Neuronal stem cell (in vitro differentiated cells): ENCODE measurements around the gene C2orf81.

Source experiments
- DNase-seq: peaks from one replicate; pipeline ENCODE4 v3.0.0-alpha.2; 2013; ENCODE audit warnings: low spot score
- H2AFZ ChIP-seq: one replicate; pipeline ENCODE4 v1.6.1; 2013; ENCODE audit warnings: mild to moderate bottlenecking, low read length, inconsistent platforms
- H2AK5ac ChIP-seq: 2 replicates; pipeline ENCODE4 v1.6.1; 2013; ENCODE audit warnings: low read depth, mild to moderate bottlenecking, inconsistent platforms, low read length, moderate library complexity, mixed read lengths
- H2BK120ac ChIP-seq: 2 replicates; pipeline ENCODE4 v1.6.1; 2013; ENCODE audit warnings: low read depth, mild to moderate bottlenecking, inconsistent platforms, low read length, moderate library complexity, mixed read lengths
- H2BK12ac ChIP-seq: one replicate; pipeline ENCODE4 v1.6.1; 2013; ENCODE audit warnings: low read length, inconsistent platforms
- H2BK15ac ChIP-seq: 2 replicates; pipeline ENCODE4 v1.6.1; 2013; ENCODE audit warnings: mild to moderate bottlenecking, low read length, inconsistent platforms, mixed read lengths
- H2BK5ac ChIP-seq: one replicate; pipeline ENCODE4 v1.6.1; 2013; ENCODE audit warnings: inconsistent platforms, mild to moderate bottlenecking, low read length, moderate library complexity
- H3K14ac ChIP-seq: one replicate; pipeline ENCODE4 v1.6.1; 2013; ENCODE audit warnings: low read length, inconsistent platforms
- H3K18ac ChIP-seq: 2 replicates; pipeline ENCODE4 v1.6.1; 2013; ENCODE audit warnings: low read length, inconsistent platforms
- H3K23ac ChIP-seq: 2 replicates; pipeline ENCODE4 v1.6.1; 2013; ENCODE audit warnings: low read depth, mild to moderate bottlenecking, mixed read lengths, low read length, inconsistent platforms; ENCODE audit not compliant: poor library complexity
- H3K27ac ChIP-seq: replicated peaks from 3 replicates; pipeline ENCODE4 v1.5.1; 2013; ENCODE audit warnings: low read length, inconsistent platforms
- H3K27me3 ChIP-seq, 3 experiments: 2 replicates each; pipeline ENCODE4 v1.6.1; 2013; ENCODE audit warnings: low read length in 3 of 3, mild to moderate bottlenecking in 2 of 3, inconsistent platforms in 1 of 3, low read depth in 1 of 3, mixed read lengths in 1 of 3, moderate library complexity in 1 of 3; ENCODE audit not compliant: control insufficient read depth in 3 of 3, insufficient read depth in 3 of 3
- H3K36me3 ChIP-seq, 2 donors: replicated peaks in 1 of 2; 2 replicates each; pipeline ENCODE4 v1.6.1; 2013; ENCODE audit warnings: low read length in 2 of 2; ENCODE audit not compliant: control insufficient read depth in 2 of 2, insufficient read depth in 2 of 2
- H3K4ac ChIP-seq: 2 replicates; pipeline ENCODE4 v1.6.1; 2013; ENCODE audit warnings: inconsistent platforms, mild to moderate bottlenecking, low read length, moderate library complexity
- H3K4me1 ChIP-seq, 2 donors: 1 replicate in 1 of 2; 2 replicates in 1 of 2; pipeline ENCODE4 v1.6.1; 2013; ENCODE audit warnings: low read length in 2 of 2, low read depth in 1 of 2; ENCODE audit not compliant: control insufficient read depth in 2 of 2, insufficient read depth in 1 of 2
- H3K4me2 ChIP-seq: one replicate; pipeline ENCODE4 v1.6.1; 2013; ENCODE audit warnings: mild to moderate bottlenecking, low read length, inconsistent platforms; ENCODE audit not compliant: insufficient read depth, poor library complexity, severe bottlenecking
- H3K4me3 ChIP-seq, 2 donors: 2 replicates each; pipeline ENCODE4 v1.5.1; 2013; ENCODE audit warnings: low read length in 2 of 2, mild to moderate bottlenecking in 2 of 2, inconsistent platforms in 1 of 2, moderate library complexity in 1 of 2
- H3K79me1 ChIP-seq: one replicate; pipeline ENCODE4 v1.6.1; 2013; ENCODE audit warnings: low read depth, mild to moderate bottlenecking, inconsistent platforms, low read length, moderate library complexity
- H3K9ac ChIP-seq: one replicate; pipeline ENCODE4 v1.6.1; 2013; ENCODE audit warnings: mild to moderate bottlenecking, low read depth, low read length, inconsistent platforms; ENCODE audit not compliant: poor library complexity
- H3K9me3 ChIP-seq, 2 donors: replicated peaks in 1 of 2; 2 replicates each; pipeline versions ENCODE3 to v1.6.1; 2013; ENCODE audit warnings: low read length in 2 of 2, mild to moderate bottlenecking in 2 of 2, inconsistent platforms in 1 of 2, low read depth in 1 of 2, mixed read lengths in 1 of 2, moderate library complexity in 1 of 2; ENCODE audit not compliant: control insufficient read depth in 2 of 2, insufficient read depth in 1 of 2
- H4K8ac ChIP-seq: one replicate; pipeline ENCODE4 v1.6.1; 2013; ENCODE audit warnings: low read depth, mild to moderate bottlenecking, inconsistent platforms, low read length, moderate library complexity
- H4K91ac ChIP-seq: one replicate; pipeline ENCODE4 v1.6.1; 2013; ENCODE audit warnings: low read length, low read depth, mild to moderate bottlenecking, inconsistent platforms; ENCODE audit not compliant: poor library complexity
- WGBS, 2 donors: extraction: QIAGEN DNeasy Blood & Tissue Kit; methylation state at CpG; one replicate each; pipeline ENCODE4 v1.1.7; 2013; ENCODE audit warnings: missing lambda C conversion rate in 2 of 2, mixed read lengths in 1 of 2; ENCODE audit not compliant: insufficient read length in 2 of 2, insufficient replicate concordance in 1 of 2; ENCODE audit errors: extremely low coverage in 2 of 2; 5-methylcytosine and 5-hydroxymethylcytosine counted together

The C2orf81 gene

DNA sequence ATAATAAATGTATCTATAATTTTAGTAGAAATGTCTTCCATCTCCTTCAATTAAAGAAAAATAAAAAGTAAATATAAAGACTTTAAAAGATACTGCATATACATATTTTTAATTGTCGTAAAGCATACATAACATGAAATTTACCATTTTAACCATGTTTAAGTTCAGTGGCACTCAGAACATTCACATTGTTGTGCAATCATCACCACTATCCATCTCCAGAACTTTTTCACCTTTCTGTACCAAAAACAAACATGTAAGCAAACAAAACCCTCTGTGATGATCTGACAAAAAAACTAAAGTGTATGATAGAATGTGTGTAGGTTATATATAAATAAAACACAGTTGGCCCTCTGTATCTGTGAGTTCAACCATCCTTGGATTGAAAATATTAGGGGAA lies 27.9 kb downstream of the C2orf81 start:
- Histone ChIP-seq H3K18ac (no peak overlapping the region), H4K91ac (no peak overlapping the region), H3K9ac (no peak overlapping the region), H2AFZ (no peak overlapping the region), H3K4me3 (no peak overlapping the region), H3K27me3 (no peaks in the 10 kb centered on the region), H3K4ac (no peak overlapping the region), H3K36me3 (peaks cover 0 to 5% of the 10 kb centered on the region in 2 donors), H2BK5ac (no peak overlapping the region), H2BK12ac (no peak overlapping the region), H3K79me1 (peaks cover 1% of the 10 kb centered on the region), H2AK5ac (no peak overlapping the region), H3K14ac (no peak overlapping the region), H3K4me1 (peaks cover 4 to 11% of the 10 kb centered on the region in 2 donors), H3K4me2 (no peak overlapping the region), H4K8ac (no peak overlapping the region), H2BK15ac (no peak overlapping the region), H3K23ac (no peak overlapping the region), H3K9me3 (no peaks in the 10 kb centered on the region), H3K27ac (no peak overlapping the region), H2BK120ac (no peak overlapping the region)
- WGBS, 2 donors: no CpG with 5 or more reads among the region's 1 CpG
- no peak for DNase-seq

- Histone ChIP-seq H3K27ac (no peak overlapping the region), H2BK5ac (no peak overlapping the region), H2BK12ac (no peak overlapping the region), H3K9ac (no peak overlapping the region), H3K27me3 (no peaks in the 10 kb centered on the region), H3K36me3 (peaks cover 0 to 5% of the 10 kb centered on the region in 2 donors), H3K14ac (no peak overlapping the region), H3K4me2 (no peak overlapping the region), H3K4ac (no peak overlapping the region), H3K79me1 (peaks cover 1% of the 10 kb centered on the region), H2BK15ac (no peak overlapping the region), H3K4me3 (no peak overlapping the region), H2AK5ac (no peak overlapping the region), H4K91ac (no peak overlapping the region), H2AFZ (peak overlapping the region; percentile 95), H4K8ac (no peak overlapping the region), H2BK120ac (no peak overlapping the region), H3K9me3 (no peaks in the 10 kb centered on the region), H3K23ac (no peak overlapping the region), H3K18ac (no peak overlapping the region), H3K4me1 (peaks cover 4 to 11% of the 10 kb centered on the region in 2 donors)
- no CpG with 5 or more reads among the region's 13 CpGs for WGBS, 2 donors
- no peak for DNase-seq
Measured at GRCh38 chr2:74392449-74392743, 29.0 kb downstream of the C2orf81 start.

GRCh38 chr2:74391580-74392448 lies 29.6 kb downstream of the C2orf81 start:
- Histone ChIP-seq H3K23ac (peak overlapping the region; percentile 82), H2BK15ac (peak overlapping the region; percentile 76), H2BK120ac (no peak overlapping the region), H3K4me2 (peak overlapping the region; percentile 79), H3K18ac (peak overlapping the region; percentile 91), H2BK12ac (no peak overlapping the region), H3K79me1 (peaks cover 1% of the 10 kb centered on the region), H3K4ac (no peak overlapping the region), H4K8ac (no peak overlapping the region), H2BK5ac (peak overlapping the region; percentile 91), H2AFZ (peak overlapping the region; percentile 95), H3K36me3 (peaks cover 0 to 5% of the 10 kb centered on the region in 2 donors), H4K91ac (no peak overlapping the region), H3K9ac (peak overlapping the region; percentile 90), H3K4me1 (peaks cover 4 to 11% of the 10 kb centered on the region in 2 donors), H3K9me3 (no peaks in the 10 kb centered on the region), H3K4me3 (peak overlapping the region; percentile 65 to 88), H3K27ac (peak overlapping the region; percentile 71), H2AK5ac (no peak overlapping the region), H3K27me3 (no peaks in the 10 kb centered on the region), H3K14ac (no peak overlapping the region)
- DNase-seq: peak; percentile 96
- WGBS, 2 donors: no CpG with 5 or more reads among the region's 62 CpGs

DNA sequence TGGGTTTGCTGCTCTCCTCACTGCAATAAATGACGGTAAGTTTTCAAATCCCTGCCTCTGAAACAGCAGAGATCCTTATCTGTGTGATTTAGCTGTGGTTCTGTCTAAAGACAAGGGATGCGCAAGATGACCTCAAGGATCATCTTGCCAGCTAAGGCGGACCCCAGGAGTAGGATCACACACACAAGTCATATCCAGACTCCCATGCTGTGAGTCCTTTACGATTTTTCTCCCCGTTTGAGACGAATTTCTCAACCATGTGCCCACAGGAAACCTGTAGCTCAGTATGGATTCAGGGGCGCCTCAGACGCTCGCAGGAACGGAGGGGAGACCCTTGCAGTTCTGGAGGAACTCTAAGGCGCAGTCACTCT lies 30.2 kb downstream of the C2orf81 start:
- Histone ChIP-seq H4K91ac (no peak overlapping the region), H2AFZ (peak overlapping the region; percentile 95), H3K27me3 (no peaks in the 10 kb centered on the region), H3K27ac (no peak overlapping the region), H2BK120ac (no peak overlapping the region), H3K9ac (peak overlapping the region; percentile 75), H3K4ac (no peak overlapping the region), H3K36me3 (peaks cover 0 to 5% of the 10 kb centered on the region in 2 donors), H3K4me1 (peaks cover 4 to 11% of the 10 kb centered on the region in 2 donors), H3K14ac (no peak overlapping the region), H2BK12ac (no peak overlapping the region), H3K23ac (no peak overlapping the region), H3K4me3 (peak overlapping the region; percentile 65 to 88), H3K9me3 (no peaks in the 10 kb centered on the region), H4K8ac (no peak overlapping the region), H2BK15ac (no peak overlapping the region), H3K4me2 (peak overlapping the region; percentile 52), H3K18ac (peak overlapping the region; percentile 91), H2BK5ac (no peak overlapping the region), H3K79me1 (peaks cover 1% of the 10 kb centered on the region), H2AK5ac (no peak overlapping the region)
- no CpG with 5 or more reads among the region's 11 CpGs for WGBS, 2 donors
- DNase-seq: no peak
